ENCODE results near the gene TBX3.

GRCh38 chr12:114692186-114693058, 8.4 kb upstream of the TBX3 start:
- TF ChIP-seq CTCF (IDR thresholded peaks at IDR 0.05): no peak
- no peak for TF ChIP-seq POLR2A (IDR thresholded peaks at IDR 0.05)

Data from testis (tissue), 2 donors.